Stimulated activated CD4-positive, alpha-beta T cell treated with anti-CD3 and anti-CD28 coated beads, Interleukin-4, amount 100 ng/mL, for 48 hours (primary cell): ENCODE measurements around the gene PPP4R2.
"Not testable (repeated sequence)": the region's sequence is repeated elsewhere in the genome, so short reads cannot be mapped to it uniquely, and the experiment has no call there.

Source experiments
- DNase-seq, 2 donors: peaks; one replicate each; pipeline ENCODE4 v3.0.0-alpha.2; 2020; ENCODE audit warnings: low read depth in 2 of 2

PPP4R2 gene

DNA sequence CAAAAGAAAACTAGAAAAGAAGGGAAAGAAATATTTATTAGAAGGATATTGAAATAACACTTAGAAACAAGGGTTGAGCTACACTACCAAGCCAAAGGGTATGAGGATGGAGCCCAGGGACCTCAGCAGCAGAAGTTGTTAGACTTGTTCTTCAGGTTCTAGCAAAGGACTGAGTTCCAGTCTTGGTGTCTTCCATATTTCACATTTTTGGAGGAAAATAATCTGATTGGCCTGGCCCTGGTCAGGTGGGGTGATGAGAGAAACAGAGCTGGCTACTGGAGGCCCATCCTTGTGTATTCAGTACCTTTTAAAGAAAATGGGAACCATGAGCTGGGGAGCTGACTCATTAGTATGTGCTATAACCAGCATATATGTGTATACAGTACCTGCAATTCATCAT lies 28.2 kb downstream of the PPP4R2 start:
- no peak for DNase-seq

DNA sequence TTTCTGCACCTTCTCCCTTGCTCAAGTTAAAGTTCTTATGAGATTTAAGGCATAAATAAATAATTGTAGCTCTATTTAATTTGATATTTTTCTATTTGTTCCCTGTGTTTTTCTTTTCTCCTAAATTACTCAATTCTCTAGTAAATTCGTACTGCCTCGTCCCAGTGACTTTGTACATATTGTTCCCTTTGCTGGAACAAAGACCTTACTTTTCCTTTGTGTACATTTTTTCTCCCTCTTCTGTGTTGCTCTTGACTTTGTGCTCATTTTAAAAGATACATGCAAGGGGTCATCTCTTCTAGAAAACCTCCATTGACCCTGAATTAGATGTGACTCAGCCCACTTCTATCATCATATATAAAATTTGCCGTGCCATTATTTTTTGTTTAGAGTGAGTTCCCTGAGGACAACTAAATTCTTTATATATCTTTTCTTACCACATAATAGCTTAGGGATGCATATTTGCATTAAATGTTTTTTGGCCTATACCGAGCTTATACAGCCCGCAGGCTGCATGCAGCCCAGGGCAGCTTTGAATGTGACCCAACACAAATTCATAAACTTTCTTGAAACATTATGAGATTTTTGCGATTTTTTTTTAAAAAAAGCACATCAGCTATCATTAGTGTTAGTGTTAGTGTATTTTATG lies 29.6 kb downstream of the PPP4R2 start:
- DNase-seq: no peak

DNA sequence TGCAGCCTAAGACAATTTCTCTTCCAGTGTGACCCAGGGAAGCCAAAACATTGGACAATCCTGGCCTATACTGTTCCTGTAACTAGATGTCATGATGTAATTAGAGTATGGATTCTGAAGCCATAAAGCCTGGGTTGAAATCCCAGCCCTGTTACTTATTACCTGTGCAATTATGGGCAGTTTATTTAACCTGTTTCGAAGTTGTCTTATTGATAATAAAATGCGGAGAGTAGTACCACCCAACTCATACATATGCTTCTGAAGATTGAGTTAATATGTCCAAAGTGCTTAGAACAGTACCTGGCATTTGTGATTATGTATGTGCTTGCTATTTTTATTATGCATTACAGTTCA lies 30.1 kb downstream of the PPP4R2 start:
- no peak for DNase-seq

DNA sequence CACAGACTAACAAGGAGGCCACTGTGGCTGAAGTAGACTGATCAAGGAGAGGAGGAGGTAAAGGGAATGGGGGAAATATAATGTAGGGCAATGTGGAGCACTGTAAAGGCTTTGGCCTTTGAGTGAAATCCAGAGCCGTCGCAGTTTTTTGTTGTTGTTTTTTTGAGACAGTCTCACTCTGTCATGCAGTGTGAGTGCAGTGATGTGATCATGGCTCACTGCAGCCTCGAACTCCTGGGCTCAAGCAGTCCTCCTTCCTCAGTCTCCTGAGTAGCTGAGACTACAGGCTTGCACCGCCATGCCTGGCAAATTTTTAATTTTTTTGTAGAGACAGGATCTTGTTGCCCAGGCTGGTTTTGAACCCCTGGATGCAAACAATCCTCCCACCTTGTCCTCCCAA lies 32.2 kb downstream of the PPP4R2 start:
- DNase-seq: no peak

DNA sequence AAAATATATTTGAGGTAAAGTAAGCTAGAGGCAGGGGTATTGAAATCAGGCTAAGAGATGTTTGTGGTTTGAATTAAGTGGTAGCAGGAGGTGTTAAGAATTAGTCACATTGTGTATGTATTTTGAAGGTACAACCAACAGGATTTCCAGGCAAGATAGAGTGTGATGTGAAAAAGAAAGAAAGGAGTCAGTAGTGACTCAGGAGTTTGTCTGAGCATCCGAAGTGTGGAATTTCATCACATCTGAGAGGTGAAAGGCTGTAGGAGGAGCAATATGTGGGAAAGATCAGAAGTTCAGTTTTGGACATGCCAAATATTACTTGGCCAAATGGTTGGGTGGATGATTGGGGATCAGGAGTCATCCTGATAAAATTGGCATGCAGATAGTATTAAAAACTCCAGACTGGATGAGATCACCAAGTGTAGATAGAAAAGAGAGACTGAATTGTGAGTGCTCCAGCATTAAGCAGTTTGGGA lies 32.7 kb downstream of the PPP4R2 start:
- no peak for DNase-seq

DNA sequence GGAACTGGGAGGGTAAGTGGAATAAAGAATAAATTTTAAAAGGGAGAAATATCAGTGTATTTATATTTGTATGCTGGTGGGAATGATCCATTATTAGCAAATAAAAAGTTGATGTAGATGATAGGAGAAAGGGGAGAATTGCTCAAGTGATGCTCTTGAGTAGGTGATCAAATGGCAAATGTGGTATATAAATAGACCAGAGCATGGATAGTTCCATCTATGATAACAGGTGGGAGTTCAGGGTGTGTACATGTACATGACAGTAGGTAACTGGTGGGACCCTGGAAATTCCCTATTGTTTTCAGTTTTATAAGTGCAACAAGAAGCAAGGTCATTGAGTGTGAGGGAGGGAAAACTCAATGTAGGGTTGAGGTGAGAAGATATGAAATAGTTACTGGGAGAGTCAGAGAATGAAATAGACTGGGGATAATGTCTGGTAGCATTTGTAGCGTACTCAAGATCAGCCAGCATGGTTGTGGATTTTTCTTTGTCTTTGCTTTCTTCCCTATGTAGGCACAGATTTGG lies 33.5 kb downstream of the PPP4R2 start:
- DNase-seq: no peak

DNA sequence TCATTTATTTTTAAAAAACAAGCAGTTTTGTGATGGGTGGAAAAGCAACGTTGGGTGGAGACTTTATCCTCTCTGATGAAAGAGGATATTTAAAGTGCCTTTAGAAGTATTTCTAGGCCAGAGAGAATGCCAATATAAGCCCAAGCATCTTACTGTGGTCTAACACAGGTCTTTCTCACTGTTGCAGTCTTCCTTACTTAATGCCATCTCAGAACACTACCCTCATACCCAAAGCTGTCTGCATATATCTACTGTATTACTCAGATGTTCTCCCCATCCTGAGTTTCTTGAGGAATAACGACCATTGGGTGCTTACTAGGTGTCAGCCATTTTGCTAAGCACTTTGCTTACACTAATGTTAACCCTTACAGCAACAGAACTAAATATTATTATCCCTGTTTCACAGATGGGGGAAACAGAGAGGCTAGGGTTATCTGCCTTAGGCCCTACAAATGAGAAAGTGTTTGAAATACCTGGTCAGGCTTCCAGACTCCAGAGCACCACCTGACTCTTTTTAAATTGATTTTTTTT lies 35.0 kb downstream of the PPP4R2 start:
- DNase-seq: no peak

DNA sequence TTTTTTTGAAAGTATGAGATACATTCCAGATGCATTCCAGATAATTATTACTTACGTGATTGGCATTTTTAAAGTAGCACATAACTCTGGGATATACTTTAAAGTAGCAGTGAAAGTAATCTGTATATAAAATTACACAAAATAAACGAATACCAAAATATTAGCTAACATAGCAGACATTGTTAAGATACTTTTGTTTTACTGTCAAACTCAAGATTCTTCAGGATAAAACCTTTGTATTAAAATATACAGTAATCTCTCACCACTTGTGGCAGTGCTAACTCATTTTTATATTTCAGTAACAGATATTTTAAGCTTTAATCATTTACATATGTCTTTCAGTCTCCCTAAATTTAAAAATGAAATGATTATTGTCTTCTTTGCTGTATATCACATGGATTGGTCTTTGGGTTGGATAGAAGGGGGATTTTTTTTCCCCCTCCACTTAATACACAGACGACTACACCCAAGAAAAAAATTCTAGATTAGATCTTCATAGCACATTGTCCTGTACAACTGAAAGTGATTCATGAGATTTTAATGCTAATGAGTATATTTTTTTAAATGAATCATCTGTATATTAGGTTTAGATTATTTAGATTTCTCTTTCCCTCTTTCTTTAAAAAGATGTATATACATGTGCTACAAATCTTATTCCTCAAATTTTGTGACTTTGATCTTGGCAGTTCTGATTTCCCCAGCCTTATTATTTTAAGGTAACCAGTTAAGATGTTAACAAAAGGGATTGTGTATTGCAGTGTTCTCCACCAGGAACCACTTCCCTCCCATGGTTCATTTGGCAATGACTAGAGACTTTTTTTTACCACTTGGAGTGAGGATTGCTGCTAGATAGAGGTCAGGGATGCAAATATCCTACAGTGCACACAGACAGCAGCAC lies 40.3 kb downstream of the PPP4R2 start:
- no peak for DNase-seq

DNA sequence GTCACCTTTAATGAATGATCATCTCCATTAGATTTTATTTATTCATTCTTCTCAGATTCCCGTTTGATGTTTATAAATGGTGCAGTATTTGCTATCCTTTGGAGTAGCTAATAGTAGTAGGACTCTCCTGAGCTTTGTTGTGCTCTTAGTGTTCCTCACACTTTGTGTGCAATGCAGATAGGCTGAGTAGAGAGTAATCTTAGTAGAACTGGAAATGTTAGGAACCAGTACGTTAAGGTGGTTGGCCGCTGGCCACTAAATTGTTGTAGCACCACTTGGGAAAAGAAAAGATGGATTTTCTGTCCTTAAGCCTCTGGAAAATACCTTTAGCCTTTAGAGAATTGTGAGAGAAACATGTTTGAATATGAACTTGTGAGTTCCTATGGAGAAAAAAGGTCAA lies 44.9 kb downstream of the PPP4R2 start:
- DNase-seq: no peak

DNA sequence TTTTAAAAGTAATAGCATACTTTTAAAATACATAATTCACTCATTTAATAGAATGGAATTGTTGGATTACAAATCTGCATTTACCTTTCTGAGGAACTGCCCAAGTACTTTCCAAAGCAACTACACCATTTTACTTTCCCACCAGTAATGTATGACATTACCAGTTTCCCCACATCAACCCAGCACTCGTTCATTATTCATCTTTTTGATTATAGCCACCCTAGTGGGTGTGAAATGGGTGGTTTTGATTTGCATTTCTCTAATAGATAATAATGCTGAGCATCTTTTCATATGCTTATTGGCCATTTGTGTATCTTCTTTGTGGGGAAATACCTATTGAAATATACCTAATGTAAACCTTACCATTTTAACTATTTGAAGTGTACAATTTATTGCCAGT lies 46.8 kb downstream of the PPP4R2 start:
- DNase-seq: no peak

DNA sequence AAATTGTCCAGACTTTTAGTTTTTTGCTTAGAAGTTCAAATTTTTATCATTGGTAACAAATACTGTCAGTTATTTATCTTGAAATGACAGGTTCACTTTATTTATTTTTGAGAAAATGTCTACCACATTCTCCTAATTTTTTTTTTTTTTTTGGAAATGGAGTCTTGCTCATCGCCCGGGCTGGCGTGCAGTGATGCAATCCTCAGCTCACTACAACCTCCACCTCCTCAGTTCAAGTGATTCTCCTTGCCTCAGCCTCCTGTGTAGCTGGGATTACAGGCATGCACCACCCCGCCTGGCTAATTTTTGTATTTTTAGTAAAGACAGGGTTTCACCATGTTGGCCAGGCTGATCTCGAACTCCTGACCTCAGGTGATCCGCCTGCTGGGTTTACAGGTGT lies 48.8 kb downstream of the PPP4R2 start:
- DNase-seq: no peak

DNA sequence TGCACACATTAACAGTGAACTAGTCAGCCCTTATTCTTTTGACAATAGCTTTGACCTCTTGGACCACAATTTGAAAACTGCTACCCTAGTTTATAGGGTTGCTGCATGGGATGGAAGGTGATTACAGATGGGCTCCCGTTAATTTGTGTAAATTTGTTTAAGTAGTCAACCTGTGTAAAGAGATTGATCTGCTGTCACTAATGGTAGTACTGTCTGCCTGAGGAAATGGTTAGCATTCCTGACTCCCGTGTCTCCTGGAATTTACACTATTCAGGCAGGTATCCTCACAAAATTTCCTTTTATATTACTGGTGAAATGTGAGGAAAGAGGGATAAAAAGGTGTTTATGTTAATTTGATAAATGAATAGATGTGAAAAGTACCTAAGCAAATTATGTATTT lies 49.6 kb downstream of the PPP4R2 start:
- DNase-seq: no peak

DNA sequence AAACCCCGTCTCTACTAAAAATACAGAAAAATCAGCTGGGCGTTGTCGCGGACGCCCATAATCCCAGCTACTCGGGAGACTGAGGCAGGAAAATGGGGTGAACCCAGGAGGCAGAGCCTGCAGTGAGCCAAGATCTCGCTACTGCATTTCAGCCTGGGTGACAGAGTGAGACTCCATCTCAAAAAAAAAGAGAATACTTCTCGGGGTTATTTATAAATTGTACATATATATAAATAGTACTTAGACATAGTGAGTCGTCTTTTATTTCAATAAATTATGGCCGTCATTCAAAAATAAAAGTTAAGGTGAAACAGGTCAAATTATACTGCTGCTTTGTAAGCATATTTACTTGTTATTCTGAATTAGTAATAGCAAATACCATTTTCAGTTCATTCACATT lies 52.7 kb downstream of the PPP4R2 start:
- DNase-seq: no peak

DNA sequence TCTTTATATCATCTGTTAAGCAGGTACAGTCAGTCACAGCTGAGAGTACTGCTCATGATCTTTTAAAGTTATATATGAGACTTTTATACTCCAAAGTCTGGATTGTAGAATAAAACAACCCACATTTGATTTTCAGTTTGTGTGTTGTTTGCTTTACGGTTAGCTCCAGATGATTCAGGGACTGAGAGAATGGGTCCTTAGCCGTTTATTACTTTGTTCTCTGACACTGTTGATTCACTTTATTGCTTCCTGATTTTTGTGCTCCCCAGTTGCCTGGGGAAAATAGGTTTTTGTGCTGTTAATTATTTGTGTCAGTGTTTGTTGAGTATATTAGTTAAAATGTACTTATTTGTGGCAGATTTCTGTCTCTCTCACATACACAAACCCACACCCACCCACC lies 56.2 kb downstream of the PPP4R2 start:
- no peak for DNase-seq

DNA sequence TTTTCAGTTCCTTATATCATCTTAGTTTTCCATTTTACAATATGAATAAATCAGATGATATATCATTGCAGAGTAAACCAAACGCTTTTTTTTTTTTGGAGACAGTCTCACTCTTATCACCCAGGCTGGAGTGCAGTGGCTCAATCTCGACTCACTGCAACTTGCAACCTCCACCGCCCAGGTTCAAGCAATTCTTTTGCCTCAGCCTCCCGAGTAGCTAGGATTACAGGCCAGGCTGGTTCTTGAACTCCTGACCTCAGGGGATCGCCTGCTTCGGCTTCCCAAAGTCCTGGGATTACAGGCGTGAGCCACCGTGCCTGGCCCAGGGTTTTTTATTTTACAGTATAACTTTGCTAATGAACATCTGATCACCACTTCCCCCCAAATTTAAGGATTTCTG lies 59.0 kb downstream of the PPP4R2 start:
- DNase-seq: no peak

DNA sequence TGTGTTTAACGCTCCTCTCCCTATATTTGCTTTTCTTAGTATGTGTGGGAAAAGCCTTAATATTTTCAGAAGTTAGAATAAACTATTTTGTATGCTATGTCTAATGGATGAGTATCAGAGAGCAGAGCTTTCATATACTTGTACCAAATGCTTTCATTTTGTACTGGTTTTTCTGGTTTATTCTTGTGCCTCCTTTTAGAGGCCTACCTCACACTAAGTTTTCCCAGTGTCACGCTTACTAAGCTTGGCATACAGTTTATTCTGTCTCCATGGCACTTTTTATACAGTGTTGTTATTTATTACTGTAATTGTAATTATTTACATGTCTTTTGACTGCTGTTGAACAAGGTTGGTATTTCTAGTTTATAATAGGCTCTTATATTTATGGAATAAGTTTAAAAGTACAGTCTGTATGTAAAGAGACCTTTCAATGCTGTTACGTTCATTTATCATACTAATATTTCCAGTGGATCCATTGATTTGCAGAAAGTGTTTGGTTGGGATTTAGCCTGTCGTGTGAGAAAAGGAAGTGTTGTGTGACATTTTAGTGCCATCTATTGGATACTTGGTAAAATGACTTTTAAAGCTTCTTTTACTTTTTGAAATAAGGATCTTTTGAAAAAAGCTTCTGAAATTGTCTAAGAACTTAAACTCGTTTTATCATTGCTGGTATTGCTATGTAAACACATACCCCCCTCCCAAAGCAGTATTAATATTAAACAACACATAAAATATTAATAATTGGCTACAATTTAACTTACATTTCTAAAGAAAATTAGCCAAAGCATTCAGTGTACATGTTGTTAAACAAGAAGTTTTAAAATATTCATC lies 59.6 kb downstream of the PPP4R2 start:
- no peak for DNase-seq

DNA sequence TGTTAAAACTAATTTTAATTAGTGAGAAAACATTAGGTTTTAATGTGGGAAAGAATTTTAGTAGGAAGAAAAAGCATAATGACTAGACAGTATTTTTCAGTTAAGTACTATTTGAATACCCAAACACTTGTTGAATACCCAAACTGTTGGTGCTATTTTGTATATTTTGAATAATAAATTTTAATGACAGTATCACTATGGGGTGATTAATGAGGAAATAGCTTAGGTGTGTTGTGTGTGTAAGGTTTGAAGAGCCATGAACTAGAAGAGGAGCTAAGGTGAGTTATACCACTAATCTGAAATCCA lies 60.2 kb downstream of the PPP4R2 start:
- DNase-seq: no peak

DNA sequence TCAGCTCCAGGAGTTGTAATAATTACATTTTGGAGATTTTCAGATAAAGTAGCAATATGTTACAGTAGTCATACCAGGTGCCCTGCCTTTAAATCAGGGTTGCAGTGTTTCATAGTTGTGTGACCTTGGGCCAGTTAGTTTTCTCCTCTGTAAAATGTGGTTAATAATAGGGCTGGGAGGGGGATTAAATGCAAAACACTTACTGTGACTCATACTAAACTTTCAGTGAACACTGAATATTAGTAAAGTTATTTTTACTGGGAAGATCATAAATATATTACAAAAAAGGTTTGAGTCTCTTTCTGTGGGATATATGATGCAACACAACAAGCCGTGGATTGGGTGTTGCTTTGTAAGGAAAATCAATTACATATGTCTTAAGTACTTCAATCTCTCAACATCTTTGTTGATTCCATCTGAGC lies 63.7 kb downstream of the PPP4R2 start:
- DNase-seq: no peak

DNA sequence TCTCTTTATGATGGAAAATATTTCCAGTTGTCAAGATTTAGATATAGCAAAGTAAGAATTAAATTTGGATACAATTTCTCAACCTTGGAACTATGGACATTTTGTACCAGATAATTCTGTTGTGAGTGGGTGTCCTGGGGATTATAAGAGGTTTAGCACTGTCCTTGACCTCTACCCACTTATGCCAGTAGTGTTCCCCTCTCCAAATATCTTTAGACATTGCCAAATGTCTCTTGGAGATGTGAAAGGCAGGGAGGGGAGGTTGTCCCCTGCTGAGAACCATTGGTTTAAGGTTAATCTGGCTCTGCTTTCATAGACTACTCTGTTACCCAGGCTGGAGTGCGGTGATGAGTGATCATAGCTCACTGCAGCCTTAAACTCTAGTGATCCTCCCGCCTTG lies 64.8 kb downstream of the PPP4R2 start, which contains the start of gene EBLN2:
Gene EBLN2, plus strand, starts transcription at position 244 of the 400 bp plus-strand sequence. CDS start 423 bp downstream, outside the sequence.
- DNase-seq: no peak

DNA sequence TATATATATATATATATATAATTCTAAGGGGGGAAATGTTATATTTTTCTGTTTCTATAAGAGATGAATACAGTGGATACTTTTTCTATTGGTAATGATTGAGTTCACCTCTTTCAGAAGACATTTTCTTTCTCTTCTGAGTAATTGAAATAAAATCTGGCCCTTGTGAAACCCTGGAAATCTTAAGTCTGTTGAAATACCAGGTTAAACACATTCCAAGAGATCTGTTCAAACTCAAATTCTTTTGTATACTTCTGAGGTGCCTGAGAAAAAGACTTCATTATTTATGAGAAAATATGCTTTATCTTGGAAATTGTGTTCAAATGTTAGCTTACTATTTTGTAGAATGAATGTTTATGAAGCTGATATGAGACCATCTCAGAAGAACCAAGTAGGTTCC lies 69.6 kb downstream of the PPP4R2 start:
- not testable (repeated sequence) for DNase-seq

DNA sequence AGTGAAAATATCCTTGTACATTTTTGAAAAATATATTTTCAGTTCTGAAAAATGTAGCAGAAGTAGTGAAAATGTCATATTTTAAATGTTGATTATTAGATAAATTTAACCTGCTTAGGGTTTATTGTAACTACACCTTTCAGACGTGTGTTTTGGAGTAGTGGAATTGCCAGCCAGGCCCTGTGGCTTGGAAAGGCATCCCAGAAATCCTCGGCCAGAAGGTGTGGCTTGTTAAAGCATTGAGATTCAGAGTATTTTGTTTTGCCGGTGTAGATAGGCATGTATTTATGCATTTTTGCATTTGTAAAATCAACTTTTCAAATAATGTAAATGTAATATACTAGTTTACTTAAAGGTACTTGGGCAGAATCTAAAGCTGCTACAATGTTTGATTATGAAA lies 71.8 kb downstream of the PPP4R2 start:
- no peak for DNase-seq

DNA sequence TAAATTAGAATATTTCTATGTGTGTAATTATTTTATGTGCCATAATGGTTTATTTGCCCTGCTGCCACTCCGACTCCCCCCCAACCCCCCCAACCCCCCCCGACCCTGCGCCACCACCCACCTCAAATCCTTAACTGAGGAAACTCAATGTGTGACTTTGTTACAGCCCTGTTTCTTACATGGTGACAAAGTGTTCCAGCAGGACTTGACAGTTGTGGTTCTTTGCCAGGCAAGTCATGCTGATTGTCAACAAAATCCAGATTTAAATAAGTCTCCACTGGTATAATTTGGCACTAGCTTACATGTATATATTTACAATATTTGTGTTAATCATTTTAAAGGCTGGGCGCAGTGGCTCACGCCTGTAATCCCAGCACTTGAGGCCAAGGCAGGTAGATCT lies 72.6 kb downstream of the PPP4R2 start:
- no peak for DNase-seq
